Endothelial cell of hepatic sinusoid (primary cell): Measurements from ENCODE around the gene EDARADD.
"Not testable (repeated sequence)": the region's sequence is repeated elsewhere in the genome, so short reads cannot be mapped to it uniquely, and the experiment has no call there.

Source experiments
- in situ Hi-C: cut with HindIII; loops from 2 replicates; pipeline ENCODE4 v1.10.0; 2017; ENCODE audit warnings: low sequenced_read_pairs

EDARADD gene

DNA sequence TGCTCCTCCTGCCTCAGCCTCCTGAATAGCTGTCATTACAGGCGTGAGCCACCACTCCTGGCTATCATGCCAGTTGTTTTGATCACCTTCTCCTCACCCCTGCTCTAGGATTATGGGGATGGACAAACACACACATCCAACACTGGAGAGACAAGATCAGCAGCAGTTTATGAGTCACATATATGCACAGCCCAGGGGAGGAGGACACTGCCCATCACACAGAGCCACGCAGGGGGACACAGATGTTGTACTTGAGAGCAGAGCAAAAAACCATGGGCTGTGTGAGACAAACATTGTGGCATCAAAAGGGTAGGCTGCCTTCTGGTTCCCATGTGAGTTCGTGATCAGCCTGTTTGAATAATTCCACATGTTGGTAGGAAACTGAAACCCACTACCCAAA, 32.1 kb downstream of the EDARADD start:
- in situ Hi-C loops = no loop called here

DNA sequence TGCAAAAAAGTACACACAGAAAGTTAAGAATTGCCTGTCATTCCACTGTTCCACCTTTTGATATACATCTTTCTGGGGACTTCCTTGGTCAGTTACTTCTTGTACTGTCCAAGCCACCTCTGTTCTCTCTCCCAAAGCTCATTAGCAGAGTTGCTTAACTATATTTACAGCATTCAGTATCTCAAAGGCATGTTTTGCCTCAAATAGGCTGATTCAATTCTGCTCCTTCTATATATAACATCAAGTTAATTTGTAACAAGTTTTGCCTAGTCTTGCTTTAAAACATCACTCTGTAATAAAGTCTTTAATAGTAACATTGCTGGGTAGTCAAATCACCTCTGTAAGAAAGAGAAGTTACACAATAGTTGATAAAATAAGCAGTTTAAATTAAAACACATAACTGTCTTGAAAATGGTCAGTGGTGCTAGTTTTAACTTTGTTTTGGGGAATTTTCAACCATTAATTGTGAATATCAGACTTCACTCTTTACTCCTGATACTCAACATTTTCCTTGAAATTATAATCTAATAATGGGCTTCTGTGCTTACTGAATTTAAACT, 35.7 kb downstream of the EDARADD start:
- in situ Hi-C loops = no loop called here

DNA sequence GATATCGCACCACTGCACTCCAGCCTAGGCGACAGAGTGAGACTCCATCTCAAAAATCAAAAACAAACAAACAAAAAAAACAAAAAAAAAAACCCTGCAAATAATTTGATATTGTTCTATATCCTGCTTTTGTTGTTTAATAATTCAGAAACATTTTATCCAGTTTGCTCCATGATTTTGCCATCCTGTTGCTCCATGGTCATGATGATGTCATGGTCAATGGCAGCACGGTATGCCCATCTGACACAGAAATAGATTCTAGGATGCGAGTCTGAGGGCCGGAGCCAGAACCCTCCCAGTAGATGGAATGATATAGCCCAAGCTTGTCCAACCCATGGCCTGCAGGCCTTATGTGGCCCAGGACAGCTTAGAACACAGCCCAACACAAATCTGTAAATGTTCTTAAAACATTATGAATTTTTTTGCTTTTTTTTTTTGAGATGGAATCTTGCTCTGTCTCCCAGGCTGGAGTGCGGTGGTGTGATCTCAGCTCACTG, 39.8 kb downstream of the EDARADD start:
- in situ Hi-C loops = no loop called here

DNA sequence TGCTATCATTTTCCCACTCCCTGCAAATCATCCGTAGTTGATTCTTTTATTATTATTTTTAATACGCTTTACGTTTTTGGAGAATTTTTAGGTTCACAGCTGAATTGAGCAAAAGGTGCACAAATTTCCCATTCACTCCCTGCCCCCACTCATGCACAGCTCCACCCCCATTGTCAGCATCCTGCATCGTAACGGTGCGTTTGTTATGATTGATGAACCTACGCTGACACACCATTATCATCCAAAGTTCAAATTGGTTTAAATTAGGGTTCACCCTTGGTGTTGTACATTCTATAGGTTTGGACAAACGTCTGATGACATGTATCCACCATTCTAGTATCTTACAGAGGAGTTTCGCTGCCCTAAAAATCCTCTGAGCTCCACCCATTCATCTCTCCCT, 44.5 kb downstream of the EDARADD start:
- in situ Hi-C loops = loop anchor here (5.0 kb wide), 1 partner anchor 96 kb away; no protein-coding TSS in a partner anchor

DNA sequence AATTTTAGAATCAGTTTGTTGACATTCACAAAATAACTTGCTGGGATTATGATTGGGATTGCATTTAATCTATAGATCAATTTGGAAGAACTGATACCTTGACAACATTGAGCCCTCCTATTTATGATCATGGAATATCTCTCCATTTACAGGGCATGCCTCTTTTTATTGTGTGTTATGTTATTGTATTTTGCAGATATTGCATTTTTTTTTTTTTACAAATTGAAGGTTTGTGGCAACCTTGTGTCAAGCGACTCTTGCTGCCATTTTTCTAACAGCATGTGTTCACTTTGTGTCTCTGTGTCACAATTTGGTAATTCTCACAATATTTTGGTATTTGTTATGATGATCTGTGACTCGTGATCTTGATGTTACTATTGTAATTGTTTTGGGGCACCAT, 46.3 kb downstream of the EDARADD start:
- in situ Hi-C loops = no loop called here

DNA sequence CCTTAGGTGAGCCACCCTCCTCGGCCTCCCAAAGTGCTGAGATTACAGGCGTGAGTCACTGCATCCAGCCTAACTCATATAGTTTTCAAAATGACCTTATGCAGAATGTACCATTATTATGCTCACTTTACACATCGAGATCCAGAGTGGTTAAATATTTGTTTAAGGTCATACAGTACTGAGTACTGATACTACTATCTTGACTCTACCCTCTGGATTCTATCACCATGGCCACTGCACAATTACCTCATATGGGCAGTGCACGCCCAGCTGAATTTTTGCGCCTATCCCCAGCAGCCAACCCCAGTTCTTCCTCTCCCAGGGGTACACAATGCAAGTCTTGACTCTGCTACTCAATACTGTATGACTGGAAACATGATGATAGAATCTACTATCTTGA, 56.7 kb downstream of the EDARADD start:
- in situ Hi-C loops = no loop called here

DNA sequence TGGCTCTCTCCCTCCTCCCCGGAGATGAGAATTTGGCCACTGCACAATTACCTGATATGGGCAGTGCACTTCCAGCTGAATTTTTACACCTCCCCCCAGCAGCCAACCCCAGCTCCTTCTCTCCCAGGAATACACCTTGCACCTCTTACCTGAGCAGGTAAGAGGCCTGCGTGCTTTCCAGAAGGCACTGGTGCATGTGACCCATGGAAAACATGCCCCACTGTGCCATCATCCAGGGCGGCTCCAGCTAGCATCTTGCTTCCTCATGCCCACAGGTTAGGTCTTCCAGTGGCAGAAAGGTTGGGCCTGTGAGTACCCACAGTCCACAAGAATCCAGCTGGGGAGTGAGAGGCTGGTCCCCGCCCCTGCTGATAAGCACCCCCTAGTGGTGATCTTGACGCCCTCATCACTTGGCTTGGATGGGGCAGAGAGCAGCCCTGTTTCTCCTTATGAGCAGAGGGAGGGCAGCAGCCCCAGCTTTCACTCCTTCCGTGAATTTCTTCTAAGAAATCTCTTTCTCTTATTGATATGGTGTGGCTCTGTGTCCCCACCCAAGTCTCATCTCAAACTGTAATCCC, 57.8 kb downstream of the EDARADD start:
- in situ Hi-C loops = no loop called here

DNA sequence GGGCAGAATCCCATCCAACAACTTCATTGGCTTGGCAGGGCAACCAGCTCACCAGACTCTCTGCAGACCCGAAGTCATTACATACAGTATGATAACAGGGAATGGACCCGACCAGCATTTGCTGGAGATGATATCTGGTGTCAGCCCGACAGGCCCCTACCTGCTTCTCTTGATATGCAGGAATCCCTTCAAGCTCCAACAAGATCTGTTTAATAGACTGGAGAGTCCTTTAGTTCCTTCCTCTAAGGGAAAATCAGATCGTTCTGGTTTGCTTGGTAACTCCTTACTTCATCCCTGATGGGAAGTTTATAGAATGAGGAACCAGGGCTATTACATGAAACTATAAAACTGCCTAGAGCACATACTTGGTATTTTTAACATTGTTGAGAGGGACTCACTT, 61.2 kb downstream of the EDARADD start:
- in situ Hi-C loops = no loop called here

DNA sequence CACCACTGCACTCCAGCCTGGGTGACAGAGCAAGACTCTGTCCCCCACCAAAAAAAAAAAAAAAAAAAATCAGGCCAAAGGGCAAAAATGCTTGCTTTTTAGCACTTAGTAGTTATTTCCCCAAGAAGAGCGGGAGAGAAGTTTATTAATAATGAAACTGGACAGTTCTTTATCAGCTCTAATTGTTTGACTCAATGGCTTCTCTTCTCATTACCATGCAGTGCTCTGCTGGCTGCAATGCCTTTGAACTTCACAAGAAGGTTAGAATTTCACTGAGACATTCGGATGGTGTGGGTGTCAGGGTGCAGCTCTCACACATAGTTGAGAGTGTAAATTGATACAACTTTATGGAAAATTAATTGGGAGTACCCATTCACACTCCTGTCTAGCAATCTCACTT, 63.7 kb downstream of the EDARADD start:
- in situ Hi-C loops = no loop called here

DNA sequence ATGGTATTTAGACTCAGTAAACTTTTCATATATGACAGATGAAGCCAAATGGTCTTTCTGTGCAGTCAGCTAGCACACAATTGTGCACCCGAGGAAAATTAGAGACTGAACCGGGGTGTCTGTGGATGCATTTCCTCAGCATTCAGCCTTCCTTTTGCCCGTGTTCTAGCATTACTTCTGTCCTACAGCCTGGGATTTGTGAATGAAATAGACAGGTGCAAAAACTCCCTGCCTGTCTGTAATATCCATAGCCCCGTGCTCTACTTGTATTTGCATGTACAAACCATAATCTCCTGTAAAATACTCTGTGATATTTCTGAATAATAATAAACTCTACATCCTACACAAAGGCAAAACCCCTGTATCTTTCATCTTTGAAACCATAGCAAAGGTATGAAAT, 64.9 kb downstream of the EDARADD start:
- in situ Hi-C loops = no loop called here

DNA sequence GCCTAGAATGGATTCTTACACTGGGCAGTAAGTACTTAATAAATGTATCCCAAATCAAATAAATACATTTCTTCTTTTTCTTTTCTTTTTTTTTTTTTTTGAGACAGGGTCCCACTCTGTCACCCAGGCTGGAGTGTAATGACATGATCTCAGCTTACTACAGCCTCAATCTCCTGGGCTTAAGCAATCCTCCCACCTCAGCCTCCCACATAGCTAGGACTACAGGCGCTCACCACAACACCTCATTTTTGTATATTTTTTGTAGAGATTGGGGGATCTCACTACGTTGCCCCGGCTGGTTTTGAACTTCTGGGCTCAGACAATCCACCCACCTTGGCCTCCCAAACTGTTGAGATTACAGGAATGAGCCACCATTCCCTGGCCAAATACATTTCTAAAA, 66.0 kb downstream of the EDARADD start:
- in situ Hi-C loops = no loop called here

DNA sequence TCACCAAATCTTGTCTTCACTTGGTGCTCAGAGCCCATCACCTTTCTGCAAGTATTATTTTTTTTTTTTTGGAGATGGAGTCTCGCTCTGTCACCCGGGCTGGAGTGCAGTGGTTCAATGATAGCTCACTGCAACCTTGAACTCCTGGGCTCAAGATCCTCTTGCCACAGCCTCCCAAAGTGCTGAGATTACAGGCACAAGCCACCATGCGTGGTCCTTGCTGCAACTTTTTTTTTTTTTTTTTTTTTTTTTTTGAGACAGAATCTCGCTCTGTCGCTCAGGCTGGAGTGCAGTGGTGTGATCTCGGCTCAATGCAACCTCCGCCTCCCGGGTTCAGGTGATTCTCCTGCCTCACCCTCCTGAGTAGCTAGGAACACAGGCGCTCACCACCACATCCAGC, 70.1 kb downstream of the EDARADD start:
- in situ Hi-C loops = not testable (repeated sequence)

DNA sequence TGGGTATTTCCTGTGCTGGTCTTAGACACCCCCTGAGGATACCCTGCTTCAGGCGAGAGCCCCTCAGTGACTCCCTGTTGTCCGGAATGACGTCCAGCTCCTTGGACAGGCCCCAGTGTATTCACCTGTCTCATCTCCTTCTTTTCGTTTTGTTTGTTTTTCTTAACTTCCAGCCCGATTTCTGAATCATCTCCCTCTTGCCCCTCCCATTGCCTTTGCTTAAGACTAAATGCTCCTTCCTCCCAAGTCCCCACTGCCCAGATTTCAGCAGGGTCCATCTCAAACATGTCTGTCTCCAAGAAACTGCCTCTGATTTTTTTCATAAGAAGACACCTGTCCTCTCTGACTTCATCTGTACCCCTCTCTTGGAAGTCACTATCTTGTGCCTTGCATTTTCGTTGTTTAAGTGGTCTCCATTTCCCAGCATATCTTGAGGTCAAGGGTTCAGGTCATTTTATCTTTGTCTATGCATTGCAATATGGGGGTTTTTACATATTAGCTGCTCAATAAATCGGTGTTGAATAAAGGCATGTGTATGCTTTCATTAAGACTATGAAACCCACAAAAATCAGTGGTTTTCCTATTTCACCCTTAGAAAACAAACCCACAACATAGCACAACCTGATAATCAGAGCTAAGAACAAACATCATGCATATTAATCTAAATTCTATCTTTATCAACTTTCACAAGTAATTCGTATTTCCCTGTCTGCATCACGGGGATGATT, 71.3 kb downstream of the EDARADD start:
- in situ Hi-C loops = no loop called here

DNA sequence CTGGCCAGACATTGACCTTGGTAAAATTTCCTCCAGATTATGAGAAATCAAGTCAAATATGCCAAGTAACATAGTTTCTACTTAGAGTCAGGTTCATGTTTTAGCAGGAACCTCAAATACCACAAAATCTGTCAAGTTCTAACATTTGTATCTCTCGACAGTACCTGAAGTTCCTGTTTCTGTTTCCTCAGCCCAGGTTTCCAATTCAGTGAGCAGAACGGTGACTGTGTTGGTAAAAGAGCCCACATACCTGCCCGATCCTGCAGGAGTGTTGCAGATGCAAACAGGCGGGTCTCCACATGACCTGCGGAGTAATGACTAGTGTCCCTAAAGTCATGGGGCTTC, 71.8 kb downstream of the EDARADD start:
- in situ Hi-C loops = no loop called here

DNA sequence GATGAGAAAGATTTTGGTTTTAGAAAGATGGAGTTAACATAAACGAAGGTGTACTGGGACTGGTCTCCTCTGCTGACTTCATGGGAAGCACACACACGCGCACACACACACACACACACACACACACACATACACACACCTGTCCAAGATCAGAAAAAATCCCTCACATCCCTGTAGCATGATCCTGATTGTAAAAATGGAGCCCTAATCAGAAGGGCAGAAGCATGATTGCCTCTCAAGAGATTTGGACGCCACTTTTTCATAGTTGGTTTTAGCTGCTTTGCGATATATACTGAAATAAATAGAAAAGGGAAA, 73.2 kb downstream of the EDARADD start:
- in situ Hi-C loops = no loop called here

DNA sequence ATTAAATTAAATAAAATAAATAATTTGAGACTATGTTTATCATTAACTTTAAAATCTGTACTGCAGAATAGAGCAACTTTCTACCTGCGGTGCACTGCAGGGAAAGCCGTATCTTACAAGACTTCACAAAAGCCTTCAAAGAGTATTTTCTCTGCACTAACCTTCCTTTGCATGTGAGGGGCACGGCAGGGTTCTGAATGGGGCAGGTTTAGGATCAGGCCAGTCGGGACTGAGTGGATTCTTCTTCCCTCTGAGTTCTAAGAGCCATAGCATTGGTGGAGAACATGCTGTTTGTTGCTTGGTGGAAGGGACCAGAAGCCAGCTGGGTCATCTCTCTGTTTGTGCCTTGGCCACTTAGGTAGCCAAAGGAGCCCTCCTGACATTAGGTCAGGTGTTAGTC, 74.5 kb downstream of the EDARADD start:
- in situ Hi-C loops = no loop called here

DNA sequence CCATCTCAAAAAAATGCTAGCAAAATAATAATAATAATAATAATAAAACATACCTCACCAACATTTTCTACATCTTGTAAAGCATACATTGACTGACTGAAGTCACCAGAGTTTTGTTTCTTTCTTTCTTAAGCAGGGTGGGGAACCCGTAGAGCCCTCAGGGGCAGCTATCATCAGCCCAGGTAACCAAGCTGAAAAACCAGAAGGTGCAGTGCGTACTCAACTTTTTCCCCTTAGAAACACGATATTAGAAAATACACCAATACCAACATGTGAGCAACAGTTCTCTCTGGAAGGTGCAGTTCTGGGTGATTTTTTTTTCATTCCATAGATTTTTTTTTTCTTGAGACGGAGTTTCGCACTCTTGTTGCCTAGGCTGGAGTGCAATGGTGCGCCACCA, 75.4 kb downstream of the EDARADD start:
- in situ Hi-C loops = no loop called here

DNA sequence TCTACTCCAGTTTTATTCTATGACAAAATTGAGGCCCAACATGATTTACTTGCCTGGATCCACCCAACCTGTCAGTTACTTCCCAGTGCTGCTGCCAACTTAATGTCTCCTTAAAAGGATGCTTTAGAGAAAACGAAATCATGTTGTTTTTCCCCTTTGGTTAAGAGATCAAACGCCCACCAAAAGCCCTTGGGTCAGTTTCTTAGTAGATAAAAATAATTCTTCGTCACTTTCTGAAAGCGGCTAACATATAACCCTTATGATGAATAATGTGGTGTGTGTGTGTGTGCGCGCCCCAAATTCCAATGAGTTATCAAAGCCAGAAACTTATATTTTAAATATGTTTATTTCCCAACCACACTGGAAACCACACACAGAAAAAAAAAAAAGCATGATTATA, 77.0 kb downstream of the EDARADD start:
- in situ Hi-C loops = no loop called here

DNA sequence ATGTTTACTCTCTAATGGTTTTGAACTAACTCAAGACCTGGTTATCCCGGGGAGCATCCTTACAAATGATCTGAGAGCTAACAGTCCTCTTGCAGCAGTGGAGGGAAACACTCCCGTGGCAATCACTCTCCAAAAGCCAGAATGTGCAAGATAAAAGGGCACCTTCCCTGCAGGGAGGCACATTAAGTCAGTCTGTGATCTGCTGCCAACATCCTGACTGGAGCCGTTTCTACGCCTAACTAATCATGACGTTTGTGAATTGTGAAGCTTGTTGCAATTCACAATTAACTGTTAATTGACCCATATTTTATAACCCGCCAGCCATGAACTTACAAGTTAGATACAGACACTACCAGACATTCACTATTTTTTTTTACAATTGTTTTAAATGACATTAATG, 77.6 kb downstream of the EDARADD start:
- in situ Hi-C loops = no loop called here

DNA sequence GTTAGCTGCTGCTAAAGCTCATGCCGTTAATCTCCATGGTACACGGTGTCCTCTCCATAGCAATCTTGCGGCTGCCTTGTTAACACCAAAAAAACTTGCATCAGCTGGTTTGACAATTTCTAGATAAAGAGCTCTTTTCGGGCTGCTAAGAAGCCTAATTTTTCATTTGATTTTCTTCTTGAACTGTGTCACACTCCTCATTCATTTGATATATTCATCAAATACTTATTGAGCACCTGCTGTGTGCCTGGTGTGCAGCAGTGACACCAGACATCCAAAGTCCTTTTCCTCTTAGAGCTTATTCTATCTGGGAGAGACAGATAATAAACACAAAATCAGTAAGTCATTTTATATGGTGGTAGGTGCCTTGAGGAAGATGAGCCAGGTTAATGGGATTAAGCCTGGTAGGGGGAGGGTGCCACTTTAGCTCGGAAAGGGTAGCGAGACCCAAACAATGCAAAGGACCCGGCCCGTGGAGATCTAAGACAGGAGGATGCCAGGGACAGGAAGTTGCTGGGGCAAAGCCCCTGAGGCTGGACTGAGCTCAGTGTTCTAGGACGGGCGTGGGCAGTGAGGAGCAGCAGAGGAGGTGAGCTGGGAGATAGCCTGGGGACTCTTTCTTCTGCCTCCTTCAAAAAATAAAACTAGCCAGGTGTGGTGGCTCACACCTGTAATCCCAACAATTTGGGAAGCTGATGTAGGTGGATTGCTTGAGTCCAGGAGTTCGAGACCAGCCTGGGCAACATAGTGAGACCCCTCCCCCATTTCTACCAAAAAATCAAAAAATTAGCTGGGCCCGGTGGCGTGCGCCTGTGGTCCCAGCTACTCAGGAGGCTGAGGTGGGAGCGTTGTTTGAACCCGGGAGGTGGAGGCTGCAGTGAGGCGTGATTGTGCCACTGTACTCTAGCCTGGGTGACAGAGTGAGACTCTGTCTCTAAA, 79.0 kb downstream of the EDARADD start:
- in situ Hi-C loops = no loop called here

DNA sequence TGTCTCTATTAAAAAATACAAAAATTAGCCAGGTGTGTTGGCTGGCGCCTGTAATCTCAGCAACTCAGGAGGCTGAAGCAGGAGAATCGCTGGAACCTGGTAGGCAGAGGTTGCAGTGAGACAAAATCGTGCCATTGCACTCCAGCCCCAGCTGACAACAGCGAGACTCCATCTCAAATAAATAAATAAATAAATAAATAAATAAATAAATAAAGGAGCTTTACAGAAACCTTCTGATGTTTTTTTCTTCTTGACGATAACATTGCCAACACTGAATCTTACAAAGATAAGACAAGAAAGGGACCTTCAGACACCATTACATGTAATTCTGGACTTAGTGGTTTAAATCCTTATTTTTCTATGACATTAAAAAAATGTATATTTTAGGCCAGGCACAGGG, 81.9 kb downstream of the EDARADD start:
- in situ Hi-C loops = no loop called here
